Effector CD8-positive, alpha-beta T cell (primary cell): ENCODE measurements around the gene CHST12.
"Not testable (repeated sequence)": the region's sequence is repeated elsewhere in the genome, so short reads cannot be mapped to it uniquely, and the experiment has no call there.

Experiments used
- DNase-seq: peaks from one replicate; lab custom pipeline; 2025; lab: John Stamatoyannopoulos, UW

Gene CHST12

DNA sequence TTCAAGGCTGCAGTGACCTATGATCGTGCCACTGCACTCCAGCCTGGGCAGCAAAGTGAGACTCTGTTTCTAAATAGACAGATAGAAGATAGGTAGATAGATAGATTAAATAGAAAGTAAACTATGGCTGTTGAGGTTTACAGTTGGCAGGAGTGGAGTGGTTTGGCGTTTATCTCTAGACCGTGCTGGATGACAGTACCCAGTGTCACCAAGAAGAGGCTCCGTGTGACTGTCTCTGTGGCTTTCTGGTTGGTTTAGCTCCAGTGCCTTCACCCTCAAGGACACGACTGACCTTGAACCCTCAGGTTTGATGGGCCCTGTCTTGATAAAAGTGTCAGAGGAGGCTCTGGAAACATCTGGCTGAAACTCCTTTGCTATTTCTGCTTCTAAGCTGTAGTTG is 31.7 kb downstream of the CHST12 start:
- DNase-seq, result no peak

GRCh38 chr7:2436341-2437104 is 33.1 kb downstream of the CHST12 start:
- no peak for DNase-seq

DNA sequence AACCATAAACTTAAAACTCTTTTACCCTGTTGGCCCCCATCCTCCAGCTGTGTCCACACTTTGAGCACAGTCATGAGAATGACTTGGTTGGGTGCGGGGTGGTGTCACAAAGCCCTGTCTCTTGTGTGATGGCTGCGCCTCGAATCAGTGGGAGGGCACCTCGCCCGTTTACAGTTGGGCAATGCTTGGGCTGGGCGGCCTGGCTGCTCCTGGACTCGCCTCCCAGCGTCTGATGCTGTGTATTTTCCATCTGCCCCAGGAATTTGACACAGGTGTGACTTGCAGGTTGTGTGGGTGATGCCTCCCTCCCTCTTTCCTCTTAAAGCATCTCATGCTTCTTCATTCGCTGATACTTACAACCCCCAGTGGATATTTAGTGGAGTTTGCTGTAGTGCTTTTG is 33.7 kb downstream of the CHST12 start:
- DNase-seq, result no peak

DNA sequence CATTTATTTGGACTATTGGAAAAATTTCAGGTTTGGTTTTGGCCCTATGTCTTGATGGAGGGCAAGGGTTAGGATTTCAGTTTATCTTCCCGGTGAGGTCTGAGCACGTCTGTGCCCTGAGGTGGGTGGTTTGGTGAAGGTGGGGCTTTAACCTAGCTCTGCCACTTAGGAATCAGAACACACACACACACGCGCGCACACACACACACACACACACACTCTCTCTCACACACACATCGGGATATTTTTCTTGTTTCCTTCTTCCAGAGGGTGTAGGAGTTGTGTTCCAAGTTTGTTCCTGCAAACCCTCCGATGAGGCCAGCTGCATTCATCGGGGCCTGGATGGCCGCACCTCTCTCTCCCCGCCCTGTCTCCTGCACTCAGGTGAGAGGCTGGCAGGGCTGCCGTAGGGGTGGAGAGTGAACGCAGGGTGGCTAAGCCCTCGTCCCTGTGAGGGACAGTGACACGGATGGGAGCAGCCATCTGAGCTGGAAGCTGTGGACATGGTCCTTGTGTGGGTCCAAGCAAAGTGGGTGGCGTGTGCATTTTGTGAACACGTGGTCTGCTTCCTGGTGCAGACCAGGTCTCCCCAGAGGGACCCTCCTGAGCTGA is 34.2 kb downstream of the CHST12 start:
- DNase-seq, result no peak

DNA sequence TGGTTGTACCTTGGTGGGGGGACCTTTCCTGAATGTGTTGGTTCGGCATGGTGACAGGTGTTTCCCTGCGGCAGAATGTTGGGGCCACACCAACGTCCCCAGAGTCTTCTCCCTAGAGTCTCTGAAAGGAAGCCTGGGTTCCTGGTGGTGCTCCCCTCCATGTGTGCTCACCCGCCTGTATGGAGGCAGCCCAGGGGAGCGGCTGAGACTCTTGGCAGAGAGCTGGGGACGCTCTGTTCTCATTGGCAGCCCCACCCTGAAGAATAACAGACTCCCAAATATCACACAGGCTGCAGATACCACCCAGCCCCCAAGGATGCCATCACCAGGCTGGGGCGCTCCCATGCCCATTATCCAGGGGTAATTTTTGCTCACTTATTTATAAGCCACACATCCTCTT is 34.8 kb downstream of the CHST12 start:
- DNase-seq, result no peak

GRCh38 chr7:2438775-2439174 is 35.4 kb downstream of the CHST12 start:
- no peak for DNase-seq

DNA sequence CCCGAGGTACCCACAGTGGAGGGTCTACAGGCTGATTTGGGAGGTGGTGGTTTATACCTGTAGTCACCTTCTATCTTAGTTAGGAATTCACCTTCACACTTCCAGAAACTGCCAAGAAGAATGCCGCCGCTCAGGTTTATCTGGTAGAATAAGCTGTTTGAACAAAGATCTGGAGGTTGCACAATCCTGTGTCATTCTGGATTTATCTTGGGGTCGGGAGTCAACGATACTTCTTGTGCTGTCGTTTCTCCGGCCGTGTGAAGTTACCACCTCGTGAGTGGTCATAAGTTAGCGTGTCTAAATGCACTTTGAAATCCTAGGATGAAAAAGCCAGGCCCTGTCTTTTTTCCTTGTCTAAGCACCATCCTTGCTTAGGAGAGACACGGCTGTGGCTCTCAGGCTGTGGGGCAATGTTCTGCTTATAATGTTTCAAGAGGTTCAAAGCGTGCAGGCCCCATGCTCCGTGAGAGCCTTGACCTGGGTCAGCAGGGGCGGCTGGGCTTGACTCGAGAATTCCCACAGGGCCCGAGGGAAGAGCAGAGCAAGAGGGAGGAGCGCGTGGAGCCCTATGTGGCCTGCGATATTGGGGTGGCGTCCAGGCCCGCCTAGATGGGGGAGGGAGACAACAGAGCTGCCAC is 37.3 kb downstream of the CHST12 start:
- DNase-seq, result no peak

DNA sequence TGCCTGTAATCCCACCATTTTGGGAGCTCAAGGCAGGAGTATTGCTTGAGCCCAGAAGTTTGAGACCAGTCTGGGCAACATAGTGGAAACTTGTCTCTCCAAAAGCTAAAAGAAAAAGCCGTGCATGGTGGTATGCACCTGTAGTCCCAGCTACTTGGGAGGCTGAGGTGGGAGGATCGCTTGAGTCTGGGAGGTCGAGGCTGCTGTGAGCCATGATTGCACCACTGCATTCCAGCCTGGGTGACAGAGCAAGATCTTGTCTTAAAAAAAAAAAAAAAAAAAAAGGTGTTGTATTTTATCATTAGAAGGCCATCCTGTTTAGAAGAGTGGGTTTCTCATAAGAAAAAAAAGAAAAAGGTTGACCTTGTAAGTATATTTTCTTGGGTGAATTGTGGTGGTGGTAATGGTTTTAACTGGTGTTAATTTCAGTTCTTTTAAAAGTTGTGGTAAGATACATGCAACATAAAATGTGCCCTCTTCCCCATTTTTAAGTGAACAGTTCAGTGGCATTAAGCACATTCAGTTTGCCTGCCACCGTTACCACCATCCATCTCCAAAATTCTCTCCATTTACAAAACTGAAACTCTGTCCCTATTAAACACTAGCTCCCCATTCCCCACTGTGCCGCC is 38.1 kb downstream of the CHST12 start:
- DNase-seq, result no peak

DNA sequence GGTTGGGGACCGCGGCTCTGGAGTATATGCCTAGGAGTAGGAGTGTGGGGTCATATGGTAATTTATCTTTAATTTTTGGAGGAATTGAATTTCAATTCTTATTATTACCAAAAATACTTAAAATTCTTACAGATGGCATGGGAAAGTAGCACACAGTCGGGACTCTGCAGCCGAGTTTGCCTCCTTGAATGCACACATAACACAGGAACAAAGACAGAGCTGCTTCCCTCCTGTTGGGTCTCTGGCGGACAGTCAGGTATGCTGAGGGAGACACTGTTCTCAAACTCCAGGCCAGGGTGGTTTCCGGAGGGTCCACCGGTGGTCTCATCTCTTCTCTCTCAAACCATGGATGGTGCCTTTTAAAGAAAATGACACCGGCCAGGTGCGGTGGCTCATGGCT is 40.1 kb downstream of the CHST12 start:
- DNase-seq, result no peak

DNA sequence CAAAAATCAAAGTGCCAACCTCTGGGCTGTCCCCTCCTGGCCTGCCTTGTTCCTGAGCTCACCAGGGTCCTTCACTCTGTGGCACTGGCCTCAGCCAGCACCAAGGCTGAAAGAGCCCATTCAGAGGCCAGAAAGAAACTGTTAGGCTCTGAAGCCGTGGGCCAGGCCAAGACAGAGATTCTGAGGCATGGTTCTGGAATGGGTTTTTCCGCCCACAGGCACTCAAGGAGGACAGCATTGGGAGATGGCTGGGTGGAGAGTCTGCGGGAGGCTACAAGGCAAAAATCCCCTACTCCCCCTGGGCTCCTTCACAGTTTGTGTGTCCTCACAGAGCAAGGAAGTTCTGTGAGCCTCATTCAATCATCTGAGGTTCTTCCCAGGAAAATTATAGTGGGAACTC is 41.1 kb downstream of the CHST12 start:
- no peak for DNase-seq

DNA sequence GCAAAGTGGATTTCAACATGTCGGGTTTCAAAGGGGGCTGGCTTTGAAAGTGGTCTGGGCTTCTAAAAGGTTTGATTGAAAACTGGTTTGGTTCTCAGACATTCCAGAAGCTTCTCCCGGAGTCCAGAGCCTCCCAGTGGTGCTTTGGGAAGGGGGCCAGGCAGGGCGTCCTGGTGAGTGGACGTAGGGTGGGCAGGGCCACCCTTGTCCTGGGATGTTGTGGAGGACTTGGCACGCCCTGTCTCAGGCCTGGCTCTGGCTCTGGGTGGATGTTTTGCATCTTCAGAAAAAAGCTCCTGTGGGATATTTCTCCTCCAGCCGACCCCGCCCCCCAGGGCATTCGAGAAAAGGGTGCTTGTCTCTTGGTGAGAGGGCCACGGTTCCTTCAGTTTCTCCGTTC is 41.6 kb downstream of the CHST12 start:
- no peak for DNase-seq

- DNase-seq, result no peak
Measured at GRCh38 chr7:2445898-2446555, 42.6 kb downstream of the CHST12 start.

- DNase-seq, result no peak
Measured at GRCh38 chr7:2446676-2447075, 43.3 kb downstream of the CHST12 start.

DNA sequence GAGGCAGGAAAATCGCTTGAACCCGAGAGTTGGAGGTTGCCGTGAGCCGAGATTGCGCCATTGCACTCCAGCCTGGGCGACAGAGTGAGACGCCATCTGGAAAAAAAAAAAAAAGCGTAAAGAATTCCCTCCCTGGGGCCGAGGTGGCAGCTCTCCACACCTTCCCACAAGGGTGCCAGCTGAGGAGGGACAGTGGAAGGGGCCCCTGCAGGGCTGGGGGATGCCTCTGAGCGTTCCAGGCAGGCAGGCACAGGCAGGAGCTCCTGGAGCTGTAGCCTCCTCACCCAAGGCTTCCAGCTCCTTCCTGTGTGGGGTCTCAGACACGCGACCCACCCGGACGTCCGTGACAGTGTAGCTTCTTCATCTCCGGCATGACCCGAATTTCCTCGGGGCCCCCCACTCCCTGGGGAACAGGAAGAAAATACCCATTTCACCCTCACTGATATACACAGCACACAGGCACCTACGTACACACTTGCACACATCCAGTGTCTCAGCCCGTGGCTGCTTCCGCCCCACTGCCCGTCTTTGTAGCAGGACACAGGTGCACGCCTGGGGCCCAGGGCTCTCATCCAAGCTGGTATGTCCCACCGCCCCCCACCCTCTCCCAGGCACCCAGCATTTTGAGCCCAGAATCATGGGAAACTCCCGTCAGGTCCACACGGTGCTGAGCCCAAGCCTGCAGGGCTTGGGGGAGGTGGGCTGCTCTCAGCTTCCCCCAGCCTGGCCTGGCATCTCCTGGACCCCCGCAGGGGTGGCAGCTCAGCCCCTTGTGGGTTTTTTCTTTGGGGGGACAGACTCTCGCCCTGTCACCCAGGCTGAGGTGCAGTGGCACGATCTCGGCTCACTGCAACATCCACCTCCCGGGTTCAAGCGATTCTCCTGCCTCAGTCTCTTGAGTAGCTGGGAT is 47.0 kb downstream of the CHST12 start:
- DNase-seq, result no peak

- peak; percentile 56 for DNase-seq
Measured at GRCh38 chr7:2451171-2452073, 48.0 kb downstream of the CHST12 start.

DNA sequence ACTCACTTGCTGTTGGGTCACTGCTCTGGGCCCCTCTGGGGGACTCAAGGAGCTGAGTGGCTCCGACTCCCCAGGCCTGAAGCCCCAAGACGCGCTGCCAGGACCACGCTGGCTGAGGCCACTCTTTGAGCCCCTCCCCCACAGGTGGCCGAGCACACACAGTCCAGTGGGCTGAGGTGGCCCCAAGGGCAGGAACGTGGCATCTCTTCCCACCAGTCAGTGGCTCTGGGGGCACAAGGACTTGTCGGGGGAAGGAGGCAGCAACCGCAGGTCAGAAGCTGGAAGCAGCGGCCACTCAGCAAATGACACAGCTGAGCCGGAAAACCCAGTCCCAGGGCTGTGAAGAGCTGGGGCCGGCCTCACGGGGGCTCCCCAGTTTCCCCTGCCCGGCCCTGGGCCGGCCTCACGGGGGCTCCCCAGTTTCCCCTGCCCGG is 48.7 kb downstream of the CHST12 start:
- DNase-seq, result no peak

DNA sequence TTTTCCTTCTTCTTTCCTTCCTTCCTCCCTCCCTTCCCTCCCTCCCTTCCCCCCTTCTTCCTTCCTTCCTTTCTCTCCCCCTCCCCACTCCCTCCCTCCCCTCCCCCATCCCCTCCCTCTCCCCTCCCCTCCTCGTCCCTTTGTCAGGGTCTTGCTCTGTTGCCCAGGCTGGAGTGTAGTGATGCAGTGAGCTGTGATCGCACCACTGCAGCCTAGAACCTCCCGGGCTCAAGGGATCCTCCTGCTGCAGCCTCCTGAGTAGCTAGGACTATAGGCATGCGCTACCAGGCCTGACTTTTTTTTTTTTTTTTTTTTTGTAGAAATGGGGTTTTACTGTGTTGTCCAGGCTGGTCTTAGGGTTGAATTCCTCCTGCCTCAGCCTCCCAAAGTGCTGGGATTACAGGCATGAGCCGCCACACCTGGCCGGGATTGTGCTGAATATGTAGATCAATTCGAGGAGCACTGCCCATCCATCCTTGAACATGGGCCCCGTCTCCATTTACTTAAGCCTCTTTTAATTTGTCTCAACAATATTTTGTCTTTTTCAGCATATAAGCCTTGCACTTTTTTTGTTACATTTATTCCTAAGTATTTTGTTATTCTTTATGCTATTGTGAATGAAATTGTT is 49.3 kb downstream of the CHST12 start:
- DNase-seq, result no peak

- not testable (repeated sequence) for DNase-seq
Measured at GRCh38 chr7:2453849-2454248, 50.4 kb downstream of the CHST12 start.

GRCh38 chr7:2459674-2460073 is 56.3 kb downstream of the CHST12 start:
- no peak for DNase-seq

- no peak for DNase-seq
Measured at GRCh38 chr7:2460188-2460587, 56.8 kb downstream of the CHST12 start.
